Measurements from ENCODE around the gene TNFRSF12A. TPM values are rescaled to one million over a fixed set of nuclear protein-coding genes. Genes with fewer than 3 reads are reported as not detected.

Gene TNFRSF12A
- total and polyA plus RNA-seq, 9 of the 15 experiments (the other 6 are each of a cell fraction or from before 2014, with no cell fraction given): 0.41 to 61.8 (median 26.5) TPM

DNA sequence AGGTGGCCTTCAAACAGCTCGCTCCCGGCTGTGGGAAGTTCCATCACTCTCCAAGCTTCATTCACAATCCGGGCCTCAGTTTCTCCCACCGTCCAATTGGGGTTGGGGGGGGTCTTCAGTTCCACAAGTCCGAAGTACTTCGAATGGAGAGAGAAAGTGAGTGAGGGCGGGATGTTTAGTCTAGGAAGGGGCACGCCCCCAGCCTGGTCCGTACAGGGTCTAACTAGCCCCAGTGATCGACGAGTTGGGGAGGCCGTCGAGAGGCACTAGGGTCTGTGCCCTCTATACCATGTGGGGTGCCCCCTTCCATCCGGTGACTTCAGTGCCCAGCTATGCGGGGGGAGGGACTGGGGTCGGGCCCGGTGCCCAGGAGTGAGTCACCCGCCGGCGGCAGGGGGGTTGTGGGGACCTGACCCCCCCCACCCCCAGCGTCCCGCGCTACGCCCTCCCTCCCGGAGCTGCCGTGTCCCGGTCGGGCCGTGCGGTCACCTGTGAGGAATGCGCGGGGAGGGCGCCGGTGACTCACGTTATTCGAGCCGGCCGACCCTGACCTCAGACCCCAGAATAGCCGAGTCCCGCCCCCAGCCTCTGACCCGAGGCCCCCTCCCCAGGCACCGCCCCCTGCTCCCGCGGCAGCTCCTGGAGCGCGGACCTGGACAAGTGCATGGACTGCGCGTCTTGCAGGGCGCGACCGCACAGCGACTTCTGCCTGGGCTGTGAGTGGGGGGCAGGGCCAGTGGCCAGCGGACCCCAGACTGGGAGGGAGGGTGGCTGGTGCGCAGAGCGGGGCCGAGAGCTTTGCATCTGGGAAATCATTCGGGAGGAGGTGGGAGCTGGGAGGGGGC, 658 bp downstream of the TNFRSF12A start (continued):
- TF ChIP-seq, protein P1, sequence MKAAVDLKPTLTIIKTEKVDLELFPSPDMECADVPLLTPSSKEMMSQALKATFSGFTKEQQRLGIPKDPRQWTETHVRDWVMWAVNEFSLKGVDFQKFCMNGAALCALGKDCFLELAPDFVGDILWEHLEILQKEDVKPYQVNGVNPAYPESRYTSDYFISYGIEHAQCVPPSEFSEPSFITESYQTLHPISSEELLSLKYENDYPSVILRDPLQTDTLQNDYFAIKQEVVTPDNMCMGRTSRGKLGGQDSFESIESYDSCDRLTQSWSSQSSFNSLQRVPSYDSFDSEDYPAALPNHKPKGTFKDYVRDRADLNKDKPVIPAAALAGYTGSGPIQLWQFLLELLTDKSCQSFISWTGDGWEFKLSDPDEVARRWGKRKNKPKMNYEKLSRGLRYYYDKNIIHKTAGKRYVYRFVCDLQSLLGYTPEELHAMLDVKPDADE (conservative IDR thresholded peaks at IDR 0.05; ENCODE audit: control insufficient read depth, low read depth, low read length): no peak
- TF ChIP-seq, protein P2, sequence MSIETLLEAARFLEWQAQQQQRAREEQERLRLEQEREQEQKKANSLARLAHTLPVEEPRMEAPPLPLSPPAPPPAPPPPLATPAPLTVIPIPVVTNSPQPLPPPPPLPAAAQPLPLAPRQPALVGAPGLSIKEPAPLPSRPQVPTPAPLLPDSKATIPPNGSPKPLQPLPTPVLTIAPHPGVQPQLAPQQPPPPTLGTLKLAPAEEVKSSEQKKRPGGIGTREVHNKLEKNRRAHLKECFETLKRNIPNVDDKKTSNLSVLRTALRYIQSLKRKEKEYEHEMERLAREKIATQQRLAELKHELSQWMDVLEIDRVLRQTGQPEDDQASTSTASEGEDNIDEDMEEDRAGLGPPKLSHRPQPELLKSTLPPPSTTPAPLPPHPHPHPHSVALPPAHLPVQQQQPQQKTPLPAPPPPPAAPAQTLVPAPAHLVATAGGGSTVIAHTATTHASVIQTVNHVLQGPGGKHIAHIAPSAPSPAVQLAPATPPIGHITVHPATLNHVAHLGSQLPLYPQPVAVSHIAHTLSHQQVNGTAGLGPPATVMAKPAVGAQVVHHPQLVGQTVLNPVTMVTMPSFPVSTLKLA (conservative IDR thresholded peaks at IDR 0.05): peak; percentile 48 to 61; a peak in 3 of 4 replicates
- no peak for TF ChIP-seq OTX1 (CRISPR knock-in tag; IDR thresholded peaks at IDR 0.05)
- peak; percentile 18; the same call in 1 of the 2 replicates for TF ChIP-seq MTA1 (IDR thresholded peaks at IDR 0.05; ENCODE audit: borderline replicate concordance)
- no peak for TF ChIP-seq RBM25 (IDR thresholded peaks at IDR 0.05; ENCODE audit: low read depth, low read length, severe bottlenecking)
- TF ChIP-seq ZNF354B (CRISPR knock-in tag; IDR thresholded peaks at IDR 0.05): no peak
- TF ChIP-seq CHD4 (IDR thresholded peaks at IDR 0.05; ENCODE audit: insufficient read depth, insufficient replicate concordance, low read depth, low read length, poor library complexity, severe bottlenecking): no peak
- no peak for TF ChIP-seq DMBX1 (CRISPR knock-in tag; IDR thresholded peaks at IDR 0.05; ENCODE audit: borderline replicate concordance)
- no peak for TF ChIP-seq RCOR1 (IDR thresholded peaks at IDR 0.05; ENCODE audit: borderline replicate concordance in 1 of 2, low read depth in 2 of 2, low read length in 2 of 2)
- no peak for TF ChIP-seq POLR3A (IDR thresholded peaks at IDR 0.05; ENCODE audit: borderline replicate concordance, extremely low read depth, insufficient read depth, insufficient read length)
- TF ChIP-seq CHD1 (IDR thresholded peaks at IDR 0.05; ENCODE audit: low read length): peak; percentile 83
- TF ChIP-seq JUN (IDR thresholded peaks at IDR 0.05; ENCODE audit: borderline replicate concordance, low read depth, low read length): peak; percentile 91
- TF ChIP-seq JUN (CRISPR knock-in tag; IDR thresholded peaks at IDR 0.05; ENCODE audit: borderline replicate concordance): 0 out of 2 replicates have a peak, but pooled peaks have one; percentile 91
- TF ChIP-seq RFX5 (IDR thresholded peaks at IDR 0.05; ENCODE audit: low read depth, low read length): no peak
- no peak for TF ChIP-seq ETV1 (tag; conservative IDR thresholded peaks at IDR 0.05; ENCODE audit: low read depth)

Data from K562 (cell line).